ENCODE results near the gene GPANK1.

DNA sequence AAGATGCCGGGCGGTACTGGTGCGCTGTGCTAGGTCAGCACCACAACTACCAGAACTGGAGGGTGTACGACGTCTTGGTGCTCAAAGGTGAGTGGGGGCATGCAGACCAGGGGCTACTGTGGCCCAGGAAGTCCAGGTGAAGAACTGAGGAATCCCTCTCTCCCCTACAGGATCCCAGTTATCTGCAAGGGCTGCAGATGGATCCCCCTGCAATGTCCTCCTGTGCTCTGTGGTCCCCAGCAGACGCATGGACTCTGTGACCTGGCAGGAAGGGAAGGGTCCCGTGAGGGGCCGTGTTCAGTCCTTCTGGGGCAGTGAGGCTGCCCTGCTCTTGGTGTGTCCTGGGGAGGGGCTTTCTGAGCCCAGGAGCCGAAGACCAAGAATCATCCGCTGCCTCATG lies 42.9 kb upstream of the GPANK1 start:
- TF ChIP-seq CTCF (IDR thresholded peaks at IDR 0.05; ENCODE audit: low read depth, low read length) (no peak), EZH2phosphoT487 (IDR thresholded peaks at IDR 0.05; ENCODE audit: low read depth) (no peak)

Data from OCI-LY3 (cell line).